ENCODE results near the gene USP28. TPM values are rescaled to one million over a fixed set of nuclear protein-coding genes. Genes with fewer than 3 reads are reported as not detected.

USP28 gene
- total RNA-seq, 1 donor from 2014 or later = 34.8 TPM

GRCh38 chr11:113847580-113847979 lies 27.8 kb downstream of the USP28 start:
- H3K4me3 Mint-ChIP-seq (ENCODE audit: low read depth) = no peak overlapping the region
- H3K4me1 Mint-ChIP-seq (ENCODE audit: low read depth) = peaks cover 7% of the 10 kb centered on the region
- no peak for DNase-seq (ENCODE audit: low spot score)
- H3K36me3 Mint-ChIP-seq (ENCODE audit: low read depth) = peaks cover 56% of the 10 kb centered on the region
- intact Hi-C loops (cut with micrococcal nuclease) = no loop called here
- H3K27me3 Mint-ChIP-seq (ENCODE audit: low read depth) = no peaks in the 10 kb centered on the region
- H3K9me3 Mint-ChIP-seq = no peaks in the 10 kb centered on the region
- no peak overlapping the region for H3K27ac Mint-ChIP-seq

GRCh38 chr11:113847111-113847510 lies 28.3 kb downstream of the USP28 start:
- intact Hi-C loops (cut with micrococcal nuclease) = no loop called here
- no peaks in the 10 kb centered on the region for H3K9me3 Mint-ChIP-seq
- H3K27me3 Mint-ChIP-seq (ENCODE audit: low read depth) = no peaks in the 10 kb centered on the region
- DNase-seq (ENCODE audit: low spot score) = no peak
- no peak overlapping the region for H3K27ac Mint-ChIP-seq
- no peak overlapping the region for H3K4me3 Mint-ChIP-seq (ENCODE audit: low read depth)
- H3K4me1 Mint-ChIP-seq (ENCODE audit: low read depth) = peaks cover 7% of the 10 kb centered on the region
- H3K36me3 Mint-ChIP-seq (ENCODE audit: low read depth) = peaks cover 51% of the 10 kb centered on the region

- no peaks in the 10 kb centered on the region for H3K27me3 Mint-ChIP-seq (ENCODE audit: low read depth)
- peak overlapping the region; percentile 10 for H3K27ac Mint-ChIP-seq
- no peak overlapping the region for H3K4me3 Mint-ChIP-seq (ENCODE audit: low read depth)
- intact Hi-C loops (cut with micrococcal nuclease) = no loop called here
- no peak for DNase-seq (ENCODE audit: low spot score)
- H3K36me3 Mint-ChIP-seq (ENCODE audit: low read depth) = peaks cover 35% of the 10 kb centered on the region
- H3K9me3 Mint-ChIP-seq = no peaks in the 10 kb centered on the region
- peaks cover 16% of the 10 kb centered on the region for H3K4me1 Mint-ChIP-seq (ENCODE audit: low read depth)
Observed at GRCh38 chr11:113841691-113842090, 33.7 kb downstream of the USP28 start.

- peak overlapping the region; percentile 34 for H3K4me3 Mint-ChIP-seq (ENCODE audit: low read depth)
Observed at GRCh38 chr11:113840932-113841664, 34.3 kb downstream of the USP28 start.

DNA sequence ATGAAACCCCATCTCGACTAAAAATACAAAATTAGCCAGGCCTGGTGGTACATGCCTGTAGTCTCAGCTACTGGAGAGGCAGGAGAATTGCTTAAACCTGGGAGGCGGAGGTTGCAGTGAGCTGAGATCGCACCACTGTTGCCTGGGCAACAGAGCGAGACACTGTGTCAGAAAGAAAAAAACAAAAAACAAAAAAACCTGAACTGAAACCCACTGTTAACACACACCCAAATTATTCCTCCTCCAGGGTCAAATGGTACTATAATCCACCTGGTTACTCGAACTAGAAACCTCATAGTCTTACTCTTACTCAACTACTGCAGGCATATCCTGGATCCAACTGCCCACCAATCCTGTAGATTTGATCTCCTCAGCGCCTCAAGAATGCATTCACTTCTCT lies 35.5 kb downstream of the USP28 start:
- no peaks in the 10 kb centered on the region for H3K27me3 Mint-ChIP-seq (ENCODE audit: low read depth)
- H3K9me3 Mint-ChIP-seq = no peaks in the 10 kb centered on the region
- intact Hi-C loops (cut with micrococcal nuclease) = no loop called here
- H3K4me1 Mint-ChIP-seq (ENCODE audit: low read depth) = peaks cover 16% of the 10 kb centered on the region
- H3K4me3 Mint-ChIP-seq (ENCODE audit: low read depth) = no peak overlapping the region
- no peak for DNase-seq (ENCODE audit: low spot score)
- no peak overlapping the region for H3K27ac Mint-ChIP-seq
- H3K36me3 Mint-ChIP-seq (ENCODE audit: low read depth) = peaks cover 32% of the 10 kb centered on the region

More at GRCh38 chr11:113840932-113841664, 34.3 kb downstream of the USP28 start:
- H3K4me1 Mint-ChIP-seq (ENCODE audit: low read depth) = peaks cover 16% of the 10 kb centered on the region
- peaks cover 32% of the 10 kb centered on the region for H3K36me3 Mint-ChIP-seq (ENCODE audit: low read depth)
- DNase-seq (ENCODE audit: low spot score) = no peak
- no peaks in the 10 kb centered on the region for H3K27me3 Mint-ChIP-seq (ENCODE audit: low read depth)
- H3K27ac Mint-ChIP-seq = peak overlapping the region; percentile 10
- intact Hi-C loops (cut with micrococcal nuclease) = no loop called here
- H3K9me3 Mint-ChIP-seq = no peaks in the 10 kb centered on the region

DNA sequence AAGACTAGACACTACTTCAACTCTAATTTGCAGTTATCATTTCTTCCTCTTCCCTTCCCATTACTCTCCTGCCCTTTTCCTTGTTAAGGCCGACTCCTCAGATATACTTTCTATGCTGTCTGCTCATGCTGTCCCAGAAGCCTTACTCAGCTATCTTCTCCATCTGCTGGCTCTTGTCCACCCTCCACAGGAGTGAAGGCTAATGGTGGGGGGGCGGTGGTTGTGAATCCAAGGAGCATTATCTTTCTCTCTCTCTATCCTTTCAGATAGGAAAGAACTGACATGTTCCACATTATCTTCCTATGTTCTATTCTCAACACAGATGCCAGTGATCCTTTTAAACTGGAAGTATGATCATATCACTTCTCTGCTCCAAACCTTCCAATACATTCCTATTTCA lies 37.4 kb downstream of the USP28 start:
- intact Hi-C loops (cut with micrococcal nuclease) = no loop called here
- Mint-ChIP-seq H3K27ac (no peak overlapping the region), H3K9me3 (no peaks in the 10 kb centered on the region), H3K36me3 (ENCODE audit: low read depth) (peaks cover 30% of the 10 kb centered on the region), H3K27me3 (ENCODE audit: low read depth) (no peaks in the 10 kb centered on the region), H3K4me1 (ENCODE audit: low read depth) (peaks cover 16% of the 10 kb centered on the region), H3K4me3 (ENCODE audit: low read depth) (no peak overlapping the region)
- no peak for DNase-seq (ENCODE audit: low spot score)

- Mint-ChIP-seq H3K27ac (no peak overlapping the region), H3K36me3 (ENCODE audit: low read depth) (peaks cover 22% of the 10 kb centered on the region), H3K27me3 (ENCODE audit: low read depth) (no peaks in the 10 kb centered on the region), H3K4me3 (ENCODE audit: low read depth) (no peak overlapping the region), H3K4me1 (ENCODE audit: low read depth) (peaks cover 10% of the 10 kb centered on the region), H3K9me3 (no peaks in the 10 kb centered on the region)
- intact Hi-C loops (cut with micrococcal nuclease) = no loop called here
- DNase-seq (ENCODE audit: low spot score) = no peak
Observed at GRCh38 chr11:113835306-113835705, 40.1 kb downstream of the USP28 start.

DNA sequence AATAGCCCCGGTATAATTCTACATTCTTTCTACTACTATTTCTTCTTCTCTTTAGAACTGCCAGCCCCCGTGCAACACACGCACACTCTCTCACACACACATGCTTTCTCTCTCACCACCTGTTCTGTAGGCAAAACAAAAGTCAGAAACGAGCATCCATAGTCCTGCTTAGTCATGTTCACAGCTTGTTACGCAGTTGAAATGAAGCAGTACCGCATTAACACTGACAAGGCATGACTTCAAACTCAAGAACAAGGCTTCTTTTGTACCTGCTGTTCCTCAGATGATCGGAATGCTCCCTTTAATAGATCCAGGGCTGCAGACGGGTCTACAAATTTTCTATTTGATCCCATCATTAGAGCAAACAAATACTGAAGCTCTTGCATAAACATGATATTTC lies 42.2 kb downstream of the USP28 start:
- H3K9me3 Mint-ChIP-seq = no peaks in the 10 kb centered on the region
- H3K4me1 Mint-ChIP-seq (ENCODE audit: low read depth) = peaks cover 6% of the 10 kb centered on the region
- H3K4me3 Mint-ChIP-seq (ENCODE audit: low read depth) = no peak overlapping the region
- no peak for DNase-seq (ENCODE audit: low spot score)
- H3K27me3 Mint-ChIP-seq (ENCODE audit: low read depth) = no peaks in the 10 kb centered on the region
- no peak overlapping the region for H3K27ac Mint-ChIP-seq
- intact Hi-C loops (cut with micrococcal nuclease) = no loop called here
- peaks cover 26% of the 10 kb centered on the region for H3K36me3 Mint-ChIP-seq (ENCODE audit: low read depth)

- DNase-seq (ENCODE audit: low spot score) = no peak
- H3K27ac Mint-ChIP-seq = no peak overlapping the region
- no peak overlapping the region for H3K4me3 Mint-ChIP-seq (ENCODE audit: low read depth)
- no peaks in the 10 kb centered on the region for H3K27me3 Mint-ChIP-seq (ENCODE audit: low read depth)
- H3K9me3 Mint-ChIP-seq = no peaks in the 10 kb centered on the region
- H3K36me3 Mint-ChIP-seq (ENCODE audit: low read depth) = peaks cover 35% of the 10 kb centered on the region
- intact Hi-C loops (cut with micrococcal nuclease) = no loop called here
- H3K4me1 Mint-ChIP-seq (ENCODE audit: low read depth) = peaks cover 6% of the 10 kb centered on the region
Observed at GRCh38 chr11:113831314-113831713, 44.1 kb downstream of the USP28 start.

- no peak overlapping the region for H3K4me3 Mint-ChIP-seq (ENCODE audit: low read depth)
- H3K4me1 Mint-ChIP-seq (ENCODE audit: low read depth) = peaks cover 6% of the 10 kb centered on the region
- peaks cover 42% of the 10 kb centered on the region for H3K36me3 Mint-ChIP-seq (ENCODE audit: low read depth)
- intact Hi-C loops (cut with micrococcal nuclease) = no loop called here
- H3K27ac Mint-ChIP-seq = no peak overlapping the region
- H3K27me3 Mint-ChIP-seq (ENCODE audit: low read depth) = no peaks in the 10 kb centered on the region
- no peak for DNase-seq (ENCODE audit: low spot score)
- no peaks in the 10 kb centered on the region for H3K9me3 Mint-ChIP-seq
Observed at GRCh38 chr11:113829751-113830150, 45.6 kb downstream of the USP28 start.

GRCh38 chr11:113828191-113828590 lies 47.2 kb downstream of the USP28 start:
- H3K27ac Mint-ChIP-seq = no peak overlapping the region
- H3K36me3 Mint-ChIP-seq (ENCODE audit: low read depth) = peaks cover 47% of the 10 kb centered on the region
- H3K4me3 Mint-ChIP-seq (ENCODE audit: low read depth) = no peak overlapping the region
- intact Hi-C loops (cut with micrococcal nuclease) = no loop called here
- no peaks in the 10 kb centered on the region for H3K9me3 Mint-ChIP-seq
- no peaks in the 10 kb centered on the region for H3K27me3 Mint-ChIP-seq (ENCODE audit: low read depth)
- no peak for DNase-seq (ENCODE audit: low spot score)
- peaks cover 6% of the 10 kb centered on the region for H3K4me1 Mint-ChIP-seq (ENCODE audit: low read depth)

- no peak for DNase-seq (ENCODE audit: low spot score)
- H3K27ac Mint-ChIP-seq = no peak overlapping the region
- H3K9me3 Mint-ChIP-seq = no peaks in the 10 kb centered on the region
- no peak overlapping the region for H3K4me3 Mint-ChIP-seq (ENCODE audit: low read depth)
- H3K4me1 Mint-ChIP-seq (ENCODE audit: low read depth) = peaks cover 6% of the 10 kb centered on the region
- peaks cover 49% of the 10 kb centered on the region for H3K36me3 Mint-ChIP-seq (ENCODE audit: low read depth)
- intact Hi-C loops (cut with micrococcal nuclease) = no loop called here
- H3K27me3 Mint-ChIP-seq (ENCODE audit: low read depth) = no peaks in the 10 kb centered on the region
Observed at GRCh38 chr11:113827477-113827876, 47.9 kb downstream of the USP28 start.

DNA sequence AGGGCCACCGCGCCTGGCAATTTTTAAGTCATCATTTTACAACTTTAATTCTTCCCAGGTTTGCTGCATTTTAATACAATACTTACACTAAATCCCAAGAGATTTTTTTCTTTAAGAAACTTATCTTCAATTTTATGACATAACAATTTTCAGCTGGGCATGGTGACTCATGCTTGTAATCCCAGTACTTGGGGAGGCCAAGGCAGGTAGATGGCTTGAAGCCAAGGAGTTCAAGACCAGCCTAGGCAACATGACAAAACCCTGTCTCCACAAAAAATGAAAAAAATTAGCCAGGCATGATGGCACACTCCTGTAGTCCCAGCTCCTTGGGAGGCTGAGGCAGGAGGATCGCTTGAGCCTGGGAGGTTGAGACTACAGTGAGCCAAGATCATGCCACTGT lies 56.9 kb downstream of the USP28 start:
- Mint-ChIP-seq H3K9me3 (no peaks in the 10 kb centered on the region), H3K36me3 (ENCODE audit: low read depth) (peaks cover 50% of the 10 kb centered on the region), H3K4me3 (ENCODE audit: low read depth) (no peak overlapping the region), H3K27me3 (ENCODE audit: low read depth) (no peaks in the 10 kb centered on the region), H3K27ac (no peak overlapping the region), H3K4me1 (ENCODE audit: low read depth) (no peaks in the 10 kb centered on the region)
- no peak for DNase-seq (ENCODE audit: low spot score)
- intact Hi-C loops (cut with micrococcal nuclease) = no loop called here

DNA sequence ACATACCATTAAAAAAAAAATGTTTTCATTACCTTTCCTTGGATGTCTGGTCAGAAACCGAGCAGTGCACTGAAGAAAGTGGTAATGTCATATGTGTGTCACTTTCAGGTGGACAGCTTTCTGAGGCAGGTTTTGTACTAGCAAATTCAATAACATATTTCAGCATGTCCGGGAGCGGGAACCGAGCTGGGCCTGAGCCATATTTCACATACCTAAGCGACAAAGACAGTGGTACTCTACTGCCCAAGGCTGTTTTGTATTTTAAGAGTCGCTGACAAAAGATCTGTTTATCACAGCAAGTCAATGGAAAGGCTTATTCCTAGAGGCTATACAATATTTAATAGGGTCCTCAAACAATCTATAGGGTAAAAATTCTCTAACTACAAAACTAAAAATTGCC lies 57.7 kb downstream of the USP28 start:
- no peaks in the 10 kb centered on the region for H3K27me3 Mint-ChIP-seq (ENCODE audit: low read depth)
- no peaks in the 10 kb centered on the region for H3K4me1 Mint-ChIP-seq (ENCODE audit: low read depth)
- H3K27ac Mint-ChIP-seq = no peak overlapping the region
- H3K4me3 Mint-ChIP-seq (ENCODE audit: low read depth) = no peak overlapping the region
- H3K9me3 Mint-ChIP-seq = no peaks in the 10 kb centered on the region
- H3K36me3 Mint-ChIP-seq (ENCODE audit: low read depth) = peaks cover 52% of the 10 kb centered on the region
- intact Hi-C loops (cut with micrococcal nuclease) = no loop called here
- DNase-seq (ENCODE audit: low spot score) = no peak

Measured in activated T-helper 2 cell treated with anti-CD3 and anti-CD28 coated beads, Interferon-gamma antibody, Interleukin-2, Interleukin-4, amounts not matched to agents 10 μg/mL and 5 μg/mL and 100 μg/mL, durations not matched to agents 14 hours and 24 hours and 36 hours (primary cell).